GM19240 (cell line): Measurements from ENCODE around the gene NDST4.

Source experiments
- DNase-seq: peaks from one replicate; pipeline ENCODE4 v3.0.0; 2011; ENCODE audit warnings: low spot score; ENCODE audit not compliant: insufficient read length

The NDST4 gene

DNA sequence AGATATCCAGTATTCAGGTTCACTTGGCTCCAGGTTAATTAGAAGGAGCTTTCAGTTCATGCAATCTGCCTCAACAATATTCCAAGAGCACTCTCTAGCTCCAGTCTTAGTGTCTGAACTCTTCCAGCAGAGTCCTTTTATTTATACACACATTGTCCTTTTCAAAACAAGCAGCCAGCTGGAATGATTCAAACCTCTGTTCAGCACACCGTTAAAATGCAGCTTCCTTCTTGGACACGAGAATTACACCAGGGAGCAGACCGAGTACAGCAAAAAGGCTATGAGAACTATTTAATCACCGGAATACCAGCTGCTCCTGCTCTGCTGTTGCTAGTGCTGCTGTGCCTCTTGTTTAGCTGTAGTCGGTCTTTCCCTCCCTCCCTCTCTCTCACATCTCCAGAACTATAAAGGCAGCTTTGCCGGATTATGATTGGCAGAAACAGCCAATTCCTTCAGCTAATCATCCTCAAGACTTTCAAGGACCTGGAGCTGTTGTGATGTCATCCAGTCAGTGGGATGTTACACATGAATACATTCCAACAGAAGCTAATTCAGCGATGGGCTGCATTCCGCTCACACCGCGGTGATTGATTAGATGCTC lies at the start of gene NDST4:
Gene NDST4, minus strand, starts transcription at position 115 of the 601 bp plus-strand sequence. CDS start 36,584 bp downstream, outside the sequence.
- DNase-seq = no peak

DNA sequence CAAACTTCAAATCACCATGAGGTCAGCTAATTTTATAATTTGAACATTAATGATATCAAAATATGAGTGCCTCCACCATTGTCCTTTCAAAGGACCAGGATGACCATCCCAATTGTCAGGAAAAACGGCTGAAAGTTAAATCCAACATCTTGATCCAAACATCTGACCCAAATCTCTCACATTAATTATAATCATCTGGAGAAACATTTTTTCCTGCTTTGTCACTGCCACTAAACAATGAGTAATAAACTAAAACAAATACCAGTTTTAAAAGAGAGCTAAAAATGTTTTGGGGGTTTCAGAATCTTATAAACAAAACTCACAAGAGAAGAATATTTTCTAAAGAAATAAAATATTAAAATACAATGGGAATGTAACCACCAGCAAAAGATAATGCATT lies 45.7 kb upstream of the NDST4 start:
- no peak for DNase-seq

DNA sequence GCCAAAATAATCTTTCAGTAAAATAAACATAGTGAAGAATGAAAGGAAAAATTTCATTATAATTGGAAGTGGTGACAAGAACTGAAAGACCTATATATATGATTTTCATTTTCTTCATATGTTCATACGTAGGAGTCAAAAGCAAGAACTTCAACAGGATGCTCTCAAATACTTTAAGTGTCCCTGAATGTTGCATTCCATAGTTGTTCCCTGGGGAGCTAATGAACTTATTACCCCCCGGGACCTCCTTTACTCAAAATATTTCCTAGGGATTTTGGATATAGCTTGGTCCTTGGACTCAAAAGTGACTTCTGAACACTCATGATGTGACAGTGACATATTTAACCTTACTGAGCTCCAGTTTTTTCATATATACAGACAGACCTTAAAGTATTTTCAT lies 44.9 kb upstream of the NDST4 start:
- DNase-seq = no peak

- DNase-seq = no peak
Observed at GRCh38 chr4:115154826-115155225, 41.4 kb upstream of the NDST4 start.

GRCh38 chr4:115152965-115153364 lies 39.5 kb upstream of the NDST4 start:
- DNase-seq = no peak

DNA sequence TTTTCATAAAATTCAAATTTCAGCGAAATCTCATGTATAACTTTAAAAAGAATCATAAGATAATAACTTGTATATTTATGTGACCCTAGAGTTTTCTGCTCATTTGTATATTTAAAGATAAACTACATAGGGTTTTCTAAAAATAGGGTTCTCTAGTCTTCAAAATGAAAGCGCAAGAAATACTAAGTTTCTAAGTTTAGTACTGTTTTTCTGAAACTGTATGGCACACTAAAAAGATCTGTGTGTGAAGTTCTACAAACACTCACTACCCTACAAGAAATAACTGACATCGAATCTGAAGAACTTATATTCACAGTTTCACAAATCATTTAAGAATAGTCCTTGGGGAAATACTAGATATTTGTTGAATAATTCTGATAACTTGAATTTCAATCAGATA lies 38.7 kb upstream of the NDST4 start:
- no peak for DNase-seq

DNA sequence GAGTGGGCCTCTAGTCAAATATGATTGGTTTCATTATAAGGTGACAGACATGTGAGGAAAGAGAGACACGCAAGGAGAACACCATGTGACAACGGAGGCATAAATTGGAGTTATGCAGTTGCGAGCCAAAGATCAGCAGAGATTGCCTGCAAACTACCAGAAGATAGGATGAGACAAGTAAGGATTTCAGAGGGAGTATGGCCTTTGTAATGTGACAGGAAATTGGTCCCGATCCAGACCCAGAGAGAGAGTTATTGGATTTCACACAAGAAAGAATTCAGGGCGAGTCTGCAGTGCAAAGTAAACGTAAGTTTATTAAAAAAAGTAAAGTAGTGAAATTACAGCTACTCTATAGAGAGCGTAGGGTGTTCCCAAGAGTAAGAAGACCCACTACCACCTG lies 35.7 kb upstream of the NDST4 start:
- no peak for DNase-seq

GRCh38 chr4:115145393-115146160 lies 32.2 kb upstream of the NDST4 start:
- no peak for DNase-seq

DNA sequence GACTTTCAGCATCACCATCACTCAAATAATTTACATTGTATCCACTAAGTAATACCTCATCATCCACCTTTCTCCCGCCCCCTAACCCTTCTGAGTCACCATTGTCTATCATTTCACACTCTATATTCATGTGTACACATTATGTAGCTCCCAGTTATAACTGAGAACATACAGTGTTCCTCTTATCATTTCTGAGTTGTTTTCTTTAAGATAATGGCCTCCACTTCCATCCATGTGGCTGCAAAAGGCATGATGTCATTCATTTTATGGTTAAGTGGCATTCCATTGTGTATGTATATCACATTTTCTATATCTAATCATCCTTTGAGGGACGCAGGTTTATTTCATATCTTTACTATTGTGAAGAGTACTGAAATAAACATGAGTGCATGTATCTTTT lies 14.6 kb upstream of the NDST4 start:
- DNase-seq = no peak

DNA sequence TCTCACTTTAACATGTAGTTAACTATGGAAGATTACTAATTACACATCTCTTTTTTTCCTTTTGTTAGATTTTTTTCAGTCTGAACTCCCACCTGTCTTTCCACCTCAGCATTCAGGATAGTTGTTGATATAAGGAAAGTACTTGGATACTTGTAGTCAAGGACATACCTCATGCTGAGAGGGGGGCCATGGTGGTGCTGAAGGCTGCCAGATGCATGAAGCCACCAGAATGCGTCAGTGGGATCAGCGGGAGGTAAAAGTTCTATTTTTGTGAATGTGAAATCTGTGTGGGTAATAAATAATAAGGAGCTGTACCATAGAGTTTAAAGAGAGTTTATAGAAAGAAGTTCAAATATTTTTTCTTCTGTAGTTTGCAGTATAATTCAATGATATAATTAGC lies 13.1 kb upstream of the NDST4 start:
- DNase-seq = no peak

- no peak for DNase-seq
Observed at GRCh38 chr4:115121351-115122043, 8.1 kb upstream of the NDST4 start.

DNA sequence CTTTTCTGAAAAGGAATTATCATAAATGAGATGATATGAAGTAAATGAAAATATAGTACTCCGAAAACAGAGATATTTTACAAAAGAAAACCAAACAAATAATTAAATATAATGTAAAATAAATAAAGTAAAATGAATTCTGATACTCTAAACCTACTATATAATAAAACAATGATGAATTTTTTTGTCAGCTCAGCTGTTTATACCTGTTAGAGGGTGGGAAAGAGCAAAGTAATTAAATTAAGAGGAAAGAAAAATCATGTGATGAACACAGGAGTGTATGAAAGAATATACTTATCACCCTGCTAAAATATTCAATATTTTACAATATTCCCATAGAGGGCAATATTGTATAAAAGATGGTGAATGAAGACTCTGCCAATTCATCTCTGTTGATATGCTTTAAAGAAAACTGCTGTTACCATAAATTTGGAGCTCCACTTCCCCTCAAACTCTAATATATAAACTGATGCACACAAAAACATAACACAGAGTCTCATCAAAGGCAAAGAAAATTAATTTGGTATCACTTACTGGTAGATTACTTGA lies 6.5 kb upstream of the NDST4 start:
- no peak for DNase-seq

DNA sequence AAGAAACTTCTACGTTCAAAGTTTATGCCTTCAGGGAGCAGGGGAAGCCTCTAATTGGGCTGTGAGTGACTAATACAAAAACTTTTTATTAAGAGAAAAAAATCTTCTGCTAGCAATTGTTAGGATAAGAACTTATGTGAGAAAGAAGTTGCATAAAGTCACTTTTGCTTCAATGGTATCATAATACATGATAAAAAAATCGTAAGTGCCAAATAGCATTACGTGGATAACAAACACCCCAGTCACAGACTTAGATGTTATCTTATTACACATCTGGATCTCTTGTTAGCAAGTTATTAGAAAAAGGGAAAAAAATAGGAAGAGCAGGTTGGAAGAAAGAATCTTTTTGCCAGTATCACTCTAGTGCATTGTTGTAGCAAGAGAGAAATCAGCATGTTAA lies 4.2 kb upstream of the NDST4 start:
- no peak for DNase-seq

- no peak for DNase-seq
Observed at GRCh38 chr4:115110191-115111181, 2.9 kb downstream of the NDST4 start.

GRCh38 chr4:115108850-115109249 lies 4.6 kb downstream of the NDST4 start:
- no peak for DNase-seq

GRCh38 chr4:115107411-115107810 lies 6.0 kb downstream of the NDST4 start:
- no peak for DNase-seq

DNA sequence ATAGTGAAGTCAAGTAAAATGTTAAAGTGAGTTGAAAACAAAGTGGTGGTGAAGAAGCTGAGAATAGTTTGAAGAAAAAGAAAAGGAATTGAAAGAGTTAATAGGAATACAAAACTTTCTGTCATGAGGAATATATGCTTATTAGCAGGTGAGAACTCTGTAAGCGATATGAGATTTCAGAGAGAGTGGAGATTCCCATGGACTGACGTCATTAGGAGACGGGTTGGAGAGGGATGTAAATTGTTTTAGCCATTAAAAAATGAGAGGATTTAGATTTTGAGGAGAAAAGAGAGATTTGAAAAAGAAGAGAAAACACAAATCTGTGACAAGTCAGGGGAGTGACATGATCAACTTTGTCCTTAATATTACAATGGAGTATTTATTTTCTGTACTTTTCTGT lies 11.7 kb downstream of the NDST4 start:
- DNase-seq = no peak

DNA sequence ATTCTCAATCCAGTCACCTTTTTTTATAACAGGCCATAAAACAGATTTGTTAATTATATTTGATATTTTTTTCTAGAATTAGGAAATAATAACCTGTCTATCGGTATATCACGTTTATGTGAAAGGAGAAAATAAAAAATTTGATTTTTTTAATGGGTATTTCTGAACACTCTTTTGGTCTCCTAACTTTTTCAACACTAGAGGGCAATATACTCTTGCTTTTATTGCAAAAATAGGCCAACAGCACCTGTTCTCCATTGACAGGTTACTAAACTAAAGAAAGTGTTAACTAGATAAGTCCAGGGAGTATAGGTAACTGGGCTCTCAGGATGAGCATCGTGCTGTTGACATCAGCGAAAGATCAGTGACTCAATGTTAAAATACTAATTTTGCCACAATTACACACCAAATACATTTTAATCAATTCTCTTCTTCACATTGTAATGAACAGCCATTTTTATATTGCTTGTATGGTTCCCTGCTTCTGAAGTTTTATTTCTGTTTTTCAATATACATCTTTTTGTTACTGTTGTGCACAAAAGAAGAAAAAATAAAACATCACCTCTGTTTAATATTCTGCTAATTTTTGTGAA lies 22.8 kb downstream of the NDST4 start:
- DNase-seq = no peak

DNA sequence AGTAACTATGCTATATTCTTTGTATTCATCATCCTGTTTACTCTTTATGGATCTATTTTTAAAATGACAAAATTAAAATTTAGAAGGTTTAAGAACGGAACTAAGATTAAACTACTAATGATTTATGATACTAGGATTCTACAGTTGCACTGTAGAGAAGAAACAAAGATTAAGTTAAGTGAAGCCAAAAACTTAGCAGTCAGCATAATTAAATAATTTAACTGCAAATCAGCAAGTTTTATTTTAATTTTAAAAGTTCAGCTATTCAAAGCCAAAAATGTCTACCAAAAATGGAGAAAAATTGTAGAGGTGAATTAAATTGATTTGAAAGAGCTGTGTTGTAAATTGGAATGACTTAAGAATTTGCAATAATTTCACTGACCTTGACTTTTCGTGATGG lies 30.8 kb downstream of the NDST4 start:
- DNase-seq = no peak

GRCh38 chr4:115076691-115077090 lies 36.7 kb downstream of the NDST4 start:
- DNase-seq = no peak

DNA sequence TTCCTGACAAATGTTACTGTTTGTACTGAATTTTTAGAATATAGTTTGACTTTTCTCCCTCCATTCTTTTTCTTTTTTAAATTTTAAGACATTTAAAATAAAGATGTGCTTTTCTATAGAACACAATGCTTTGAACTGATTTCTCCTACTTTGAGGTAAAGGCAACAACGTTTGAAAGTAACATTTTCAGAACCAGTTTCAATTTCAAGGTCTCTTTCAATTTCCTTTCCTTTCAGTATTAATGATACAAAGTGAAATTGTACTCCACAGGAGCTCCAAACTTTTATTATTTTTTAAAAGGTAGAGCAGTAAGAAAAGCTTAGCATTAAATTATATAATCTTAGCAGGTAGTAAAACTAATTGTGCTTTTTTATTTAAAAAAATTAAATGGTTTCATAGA lies 54.9 kb downstream of the NDST4 start:
- DNase-seq = no peak
